PC-9 (cell line): ENCODE results near the gene MTHFD1L. TPM values are rescaled to one million over a fixed set of nuclear protein-coding genes. Genes with fewer than 3 reads are reported as not detected.

Experiments
- BruUV-seq: library from RNA; stranded (reverse); fragments of 400-500 nt; replicated peaks from 2 replicates; lab custom pipeline; 2021; lab: Mats Ljungman, UMichigan
- CTCF ChIA-PET: fragments of 300-600 bp; sonication (Branson Sonifier 250); formaldehyde crosslinking; loops from one replicate; lab custom pipeline; 2022; ENCODE audit warnings: antibody characterized with exemption; lab: Charles Lee
- POLR2A ChIA-PET: fragments of 300-600 bp; sonication (Branson Sonifier 250); formaldehyde crosslinking; loops from one replicate; lab custom pipeline; 2022; ENCODE audit warnings: antibody characterized with exemption; ENCODE audit not compliant: unreplicated experiment; lab: Charles Lee
- DNase-seq, 2 experiments: peaks; one replicate each; pipeline versions ENCODE4 v3.0.0 to v3.0.0-alpha.2; 2015 to 2022; ENCODE audit warnings: mixed read lengths in 1 of 2
- H2AFZ ChIP-seq: fragments of 200-600 bp; sonication (generic); 2 replicates; pipeline ENCODE4 v1.8.1; 2017; ENCODE audit warnings: antibody characterized with exemption
- H3F3A ChIP-seq: fragments of 200-600 bp; sonication (generic); 2 replicates; pipeline ENCODE4 v1.8.1; 2017; ENCODE audit warnings: antibody characterized with exemption, mild to moderate bottlenecking, low read depth; ENCODE audit not compliant: insufficient read depth
- H3K27ac ChIP-seq: fragments of 200-600 bp; sonication (generic); 2 replicates; pipeline ENCODE4 v1.6.1; 2016; ENCODE audit warnings: mixed run types
- H3K27me3 ChIP-seq: fragments of 200-600 bp; sonication (generic); 2 replicates; pipeline ENCODE4 v1.6.1; 2016; ENCODE audit warnings: low read depth, mixed run types; ENCODE audit not compliant: insufficient read depth
- H3K36me3 ChIP-seq: fragments of 200-600 bp; sonication (generic); 2 replicates; pipeline ENCODE4 v1.6.1; 2016; ENCODE audit warnings: low read depth, mixed run types
- H3K4me1 ChIP-seq: fragments of 200-600 bp; sonication (generic); replicated peaks from 2 replicates; pipeline ENCODE4 v1.6.1; 2016; ENCODE audit warnings: mixed run types; ENCODE audit not compliant: insufficient read depth
- H3K4me2 ChIP-seq: fragments of 200-600 bp; sonication (generic); 2 replicates; pipeline ENCODE4 v1.6.1; 2017; ENCODE audit warnings: mixed run types
- H3K4me3 ChIP-seq: fragments of 200-600 bp; sonication (generic); 2 replicates; pipeline ENCODE4 v1.6.1; 2016; ENCODE audit warnings: mixed run types
- H3K79me2 ChIP-seq: fragments of 200-600 bp; sonication (generic); 2 replicates; pipeline ENCODE4 v1.6.1; 2017; ENCODE audit warnings: low read depth, mixed run types
- H3K9me2 ChIP-seq: fragments of 200-600 bp; sonication (generic); 2 replicates; pipeline ENCODE4 v1.8.1; 2017; ENCODE audit warnings: mild to moderate bottlenecking; ENCODE audit not compliant: insufficient read depth
- H3K9me3 ChIP-seq: fragments of 200-600 bp; sonication (generic); 2 replicates; pipeline ENCODE4 v1.8.1; 2016; ENCODE audit warnings: low read depth; ENCODE audit not compliant: insufficient read depth
- H4K20me1 ChIP-seq: fragments of 200-600 bp; sonication (generic); 2 replicates; pipeline ENCODE4 v1.8.1; 2017; ENCODE audit not compliant: insufficient read depth
- CTCF ChIP-seq: fragments of 200-600 bp; sonication (generic); conservative IDR thresholded peaks from 2 replicates; pipeline ENCODE4 v1.6.1; 2017; ENCODE audit warnings: mixed run types, antibody characterized with exemption, mild to moderate bottlenecking, moderate library complexity
- EZH2 ChIP-seq: fragments of 200-600 bp; sonication (generic); IDR thresholded peaks from 2 replicates; pipeline ENCODE4 v1.8.0; 2017; ENCODE audit warnings: antibody characterized with exemption, low read depth
- intact Hi-C: fragments of 100-400 bp; cut with micrococcal nuclease; formaldehyde crosslinking; loops from one replicate; pipeline ENCODE4 v1.10.0; 2022; ENCODE audit not compliant: unreplicated experiment
- total RNA-seq: library from RNA; stranded (reverse); gene quantifications from 2 replicates; pipeline ENCODE4 v1.2.3, GENCODE V29; 2021

MTHFD1L gene
- total RNA-seq, 1 experiment from 2014 or later, result 53.3 TPM

- H3K27ac ChIP-seq, result no peak overlapping the region
- ChIA-PET CTCF (no interaction called here), POLR2A (no interaction called here)
- no peaks in the 10 kb centered on the region for H3K9me2 ChIP-seq
- no peak for DNase-seq
- no peaks in the 10 kb centered on the region for H3K79me2 ChIP-seq
- H3K36me3 ChIP-seq, result no peaks in the 10 kb centered on the region
- no peaks in the 10 kb centered on the region for H3K4me1 ChIP-seq
- H3K9me3 ChIP-seq, result no peaks in the 10 kb centered on the region
- H4K20me1 ChIP-seq, result no peaks in the 10 kb centered on the region
- no peaks in the 10 kb centered on the region for H3K27me3 ChIP-seq
- H2AFZ ChIP-seq, result no peak overlapping the region
- intact Hi-C loops, result no loop called here
- no peak overlapping the region for H3K4me3 ChIP-seq
- no peak overlapping the region for H3K4me2 ChIP-seq
- no peak for TF ChIP-seq EZH2
- no peak for TF ChIP-seq CTCF
- no TSS peak for BruUV-seq
- H3F3A ChIP-seq, result no peaks in the 10 kb centered on the region
Observed at GRCh38 chr6:151142676-151143075, 277.2 kb downstream of the MTHFD1L start.

GRCh38 chr6:151143337-151143736 lies 277.8 kb downstream of the MTHFD1L start:
- Histone ChIP-seq H3K4me3 (no peak overlapping the region), H3K9me2 (no peaks in the 10 kb centered on the region), H2AFZ (no peak overlapping the region), H3K36me3 (no peaks in the 10 kb centered on the region), H3F3A (no peaks in the 10 kb centered on the region), H3K79me2 (no peaks in the 10 kb centered on the region), H3K27me3 (no peaks in the 10 kb centered on the region), H3K9me3 (no peaks in the 10 kb centered on the region), H3K4me1 (no peaks in the 10 kb centered on the region), H4K20me1 (no peaks in the 10 kb centered on the region), H3K4me2 (no peak overlapping the region), H3K27ac (no peak overlapping the region)
- DNase-seq, result no peak
- intact Hi-C loops, result no loop called here
- TF ChIP-seq CTCF (no peak), EZH2 (no peak)
- ChIA-PET CTCF (no interaction called here), POLR2A (no interaction called here)
- BruUV-seq, result no TSS peak

GRCh38 chr6:151143806-151144205 lies 278.3 kb downstream of the MTHFD1L start:
- BruUV-seq, result no TSS peak
- no peak overlapping the region for H3K4me3 ChIP-seq
- H3K27me3 ChIP-seq, result no peaks in the 10 kb centered on the region
- H3K9me2 ChIP-seq, result no peaks in the 10 kb centered on the region
- intact Hi-C loops, result no loop called here
- no peak for DNase-seq
- H3K36me3 ChIP-seq, result no peaks in the 10 kb centered on the region
- ChIA-PET CTCF (no interaction called here), POLR2A (no interaction called here)
- no peak overlapping the region for H3K27ac ChIP-seq
- H3K4me2 ChIP-seq, result no peak overlapping the region
- no peak overlapping the region for H2AFZ ChIP-seq
- TF ChIP-seq CTCF (no peak), EZH2 (no peak)
- no peaks in the 10 kb centered on the region for H3K9me3 ChIP-seq
- H4K20me1 ChIP-seq, result no peaks in the 10 kb centered on the region
- no peaks in the 10 kb centered on the region for H3F3A ChIP-seq
- H3K79me2 ChIP-seq, result no peaks in the 10 kb centered on the region
- no peaks in the 10 kb centered on the region for H3K4me1 ChIP-seq
